Left kidney (tissue), 8 donors: Measurements from ENCODE around the gene LMOD2. TPM values are rescaled to one million over a fixed set of nuclear protein-coding genes. Genes with fewer than 3 reads are reported as not detected.
"Not testable (repeated sequence)": the region's sequence is repeated elsewhere in the genome, so short reads cannot be mapped to it uniquely, and the experiment has no call there.

Experiments used
- DNase-seq: peaks from one replicate; pipeline ENCODE4 v3.0.0-alpha.2; 2013
- long read RNA-seq, 8 donors: transcript quantifications; one replicate each; lab custom pipeline, GENCODE V29; 2026
- polyA plus RNA-seq: library from polyadenylated mRNA; unstranded; fragments of 120-200 nt; gene quantifications from one replicate; pipeline ENCODE4 v1.2.1, GENCODE V29; 2013; ENCODE audit not compliant: insufficient read length

LMOD2 gene, protein sequence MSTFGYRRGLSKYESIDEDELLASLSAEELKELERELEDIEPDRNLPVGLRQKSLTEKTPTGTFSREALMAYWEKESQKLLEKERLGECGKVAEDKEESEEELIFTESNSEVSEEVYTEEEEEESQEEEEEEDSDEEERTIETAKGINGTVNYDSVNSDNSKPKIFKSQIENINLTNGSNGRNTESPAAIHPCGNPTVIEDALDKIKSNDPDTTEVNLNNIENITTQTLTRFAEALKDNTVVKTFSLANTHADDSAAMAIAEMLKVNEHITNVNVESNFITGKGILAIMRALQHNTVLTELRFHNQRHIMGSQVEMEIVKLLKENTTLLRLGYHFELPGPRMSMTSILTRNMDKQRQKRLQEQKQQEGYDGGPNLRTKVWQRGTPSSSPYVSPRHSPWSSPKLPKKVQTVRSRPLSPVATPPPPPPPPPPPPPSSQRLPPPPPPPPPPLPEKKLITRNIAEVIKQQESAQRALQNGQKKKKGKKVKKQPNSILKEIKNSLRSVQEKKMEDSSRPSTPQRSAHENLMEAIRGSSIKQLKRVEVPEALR
- not detected for polyA plus RNA-seq
- long read RNA-seq, donor 1 = 0 reads
- long read RNA-seq, donor 2 = 0 reads
- long read RNA-seq, donor 3 = 0 reads
- long read RNA-seq, donor 4 = 0 reads
- long read RNA-seq, donor 5 = 0 reads
- long read RNA-seq, donor 6 = 0 reads
- long read RNA-seq, donor 7 = 0 reads
- long read RNA-seq, donor 8 = 0 reads

DNA sequence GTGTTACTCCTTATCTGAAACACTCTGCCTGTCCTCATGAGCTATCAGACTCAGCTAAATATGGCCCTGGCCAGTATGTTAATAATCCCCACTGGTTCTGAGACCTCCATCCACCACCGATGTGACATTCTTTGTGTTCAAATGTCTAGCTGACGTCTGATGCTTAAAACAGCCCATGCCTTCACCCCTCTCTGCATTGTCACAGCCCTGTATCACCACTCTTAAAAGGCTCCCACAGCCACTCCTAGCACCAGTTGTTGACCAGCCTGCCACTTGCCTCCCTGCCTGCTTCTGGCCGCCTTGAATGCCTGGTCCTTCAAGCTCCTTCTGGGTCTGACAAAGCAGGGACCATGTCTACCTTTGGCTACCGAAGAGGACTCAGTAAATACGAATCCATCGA, at the start of gene LMOD2:
LMOD2 (plus strand) TSS at position 253 of the 400 bp plus-strand sequence; CDS start at position 351, 98 bp downstream.
- DNase-seq = no peak

DNA sequence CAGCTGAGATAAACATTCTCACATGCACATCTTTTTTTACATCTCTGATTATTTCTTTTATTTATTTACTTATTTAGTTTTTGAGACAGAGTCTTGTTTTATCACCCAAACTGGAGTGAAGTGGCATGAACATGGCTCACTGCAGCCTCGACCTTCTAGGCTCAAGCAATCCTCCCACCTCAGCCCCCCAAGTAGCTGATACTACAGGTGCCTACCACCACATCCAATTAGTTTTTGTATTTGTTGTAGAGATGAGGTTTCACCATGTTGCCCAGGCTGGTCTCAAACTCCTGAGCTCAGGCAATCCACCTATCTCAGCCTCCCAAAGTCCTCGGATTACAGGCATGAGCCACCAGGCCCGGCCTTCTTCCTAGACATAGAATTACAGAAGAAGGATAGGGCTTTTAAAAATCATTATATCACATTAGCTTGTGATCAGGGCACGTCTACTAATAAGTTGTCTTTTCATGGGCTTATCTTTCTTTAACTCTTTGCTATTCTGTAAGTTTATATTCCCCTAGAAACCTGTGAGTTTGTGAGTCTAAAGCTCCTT, 48.2 kb upstream of the LMOD2 start:
- no peak for DNase-seq

DNA sequence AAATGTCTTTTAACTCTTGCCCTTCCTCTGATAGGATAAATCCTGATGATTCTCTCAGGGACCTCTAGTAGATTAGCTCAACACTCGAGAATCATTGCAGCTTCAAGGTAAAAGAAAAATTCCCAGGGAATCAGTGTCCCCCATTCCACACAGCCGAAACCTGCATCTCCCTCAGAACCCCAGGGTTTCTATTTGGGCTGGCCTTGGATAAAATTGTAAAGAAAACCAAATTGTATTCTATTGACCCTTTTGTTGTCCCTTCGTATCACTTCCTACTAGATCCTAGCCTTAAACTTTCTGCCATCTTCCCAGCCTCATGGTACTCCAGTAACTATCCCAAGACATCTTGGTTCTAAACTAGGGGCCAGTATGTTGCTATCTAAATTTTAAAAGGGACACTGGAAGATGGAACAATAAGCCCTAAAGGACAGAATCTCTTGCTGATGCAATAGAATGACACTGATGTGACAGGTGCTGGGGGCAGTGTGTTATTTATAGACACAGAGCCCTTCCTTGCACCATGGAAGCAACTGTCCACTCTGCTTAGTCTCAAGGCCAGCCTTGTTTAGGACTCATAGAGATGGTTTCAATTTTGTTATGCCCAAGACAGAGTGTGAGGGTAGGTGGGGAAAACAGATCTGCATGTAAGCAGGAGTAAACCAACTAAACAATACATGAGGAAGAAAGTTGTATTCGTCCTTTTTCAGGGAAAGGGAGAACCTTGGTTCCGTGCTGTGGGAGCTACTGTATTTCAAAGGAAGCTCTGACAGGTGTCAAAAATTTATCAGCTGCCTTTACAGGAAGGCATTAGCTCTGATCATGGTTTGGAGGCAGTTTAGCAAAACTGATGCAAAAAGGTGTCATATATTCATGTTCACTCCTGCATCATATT, 46.4 kb upstream of the LMOD2 start:
- DNase-seq = no peak

DNA sequence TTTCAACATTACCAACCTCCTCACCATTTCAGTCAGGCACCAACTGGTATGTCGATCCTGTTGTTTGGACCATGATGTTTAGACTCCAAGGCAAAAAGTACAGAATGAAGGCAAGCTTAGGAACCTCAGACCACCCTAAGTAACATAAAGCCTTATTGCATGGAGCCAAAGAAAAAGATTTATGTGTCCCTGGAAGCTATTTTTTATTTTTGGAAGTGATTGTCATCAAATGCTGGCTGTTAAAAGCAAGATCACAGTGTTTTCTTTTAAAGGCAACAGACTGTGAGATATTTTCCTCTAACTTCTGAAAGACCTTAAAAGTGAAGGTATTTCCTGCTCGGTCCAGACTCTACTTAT, 45.8 kb upstream of the LMOD2 start:
- DNase-seq = no peak

DNA sequence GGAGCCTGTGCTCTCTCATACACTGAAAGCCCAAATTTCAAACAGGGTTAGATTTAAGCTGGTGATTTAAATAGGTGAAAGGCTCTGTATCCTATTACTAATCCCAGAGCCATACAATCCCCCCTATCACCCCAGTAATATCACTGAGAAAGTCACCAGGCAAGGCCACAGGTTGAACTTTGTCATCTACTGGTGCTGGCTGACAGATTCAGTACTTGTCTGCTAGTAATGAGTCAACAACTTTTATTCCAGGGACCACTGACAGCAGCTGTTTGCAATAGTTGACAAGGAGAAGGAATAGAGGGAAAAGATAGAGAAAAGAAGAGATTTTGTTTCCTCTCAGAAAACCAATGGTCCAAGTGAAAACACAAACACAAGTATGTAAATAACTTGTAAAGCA, 43.6 kb upstream of the LMOD2 start:
- no peak for DNase-seq

DNA sequence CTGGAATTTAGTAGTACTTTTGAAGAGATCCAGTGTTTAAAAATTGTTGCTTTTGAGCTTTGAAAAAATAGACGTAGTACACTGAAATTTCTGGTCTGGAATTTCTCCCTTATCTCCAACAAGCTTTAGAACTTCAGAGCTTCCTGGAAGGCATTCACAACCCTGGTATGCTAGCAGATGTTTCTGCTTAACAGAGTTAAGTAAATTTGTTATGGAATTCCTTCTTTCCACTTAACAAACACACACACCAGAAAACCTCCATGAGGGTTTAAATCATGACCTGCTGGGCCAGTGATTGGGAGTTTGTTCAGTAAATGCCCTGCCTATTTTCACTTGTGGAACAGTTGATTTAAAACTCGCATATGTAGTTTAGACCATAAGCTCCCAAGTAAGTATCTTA, 40.3 kb upstream of the LMOD2 start:
- no peak for DNase-seq

DNA sequence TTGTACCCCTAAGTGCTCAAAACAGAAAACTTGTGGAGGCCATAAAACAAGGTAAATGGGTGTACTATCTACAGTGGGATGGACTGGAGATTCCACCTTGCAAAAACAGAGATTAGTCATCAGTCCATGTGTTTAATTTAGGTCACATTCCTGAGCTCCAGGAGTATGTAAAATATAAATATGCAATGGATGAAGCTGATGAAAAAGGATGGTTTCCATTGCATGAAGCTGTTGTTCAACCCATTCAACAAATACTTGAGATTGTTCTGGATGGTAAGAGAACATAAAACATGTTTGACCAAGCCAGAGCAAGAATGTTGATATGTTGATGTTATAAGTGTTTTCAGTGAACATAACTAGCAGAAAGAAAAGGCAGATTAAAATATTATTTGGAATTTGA, 39.4 kb upstream of the LMOD2 start:
- no peak for DNase-seq

DNA sequence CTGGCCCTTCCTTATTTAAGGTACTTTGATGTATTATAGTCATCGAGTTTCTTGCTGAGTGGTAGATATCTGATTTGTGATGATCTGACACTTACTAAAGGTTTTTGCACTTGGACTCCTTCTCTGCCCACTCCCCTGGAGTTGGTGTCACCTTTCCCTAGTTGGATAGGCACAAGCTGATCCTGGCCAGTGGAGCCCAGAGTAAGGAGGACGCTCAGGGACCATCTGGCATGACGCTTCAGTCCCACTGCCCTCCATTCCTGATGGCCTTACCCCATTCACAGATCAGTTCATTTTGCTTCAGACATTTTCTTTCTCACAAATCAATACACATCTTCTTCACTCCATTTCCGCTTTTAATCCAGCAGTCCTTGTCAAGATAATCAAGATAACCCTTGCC, 34.0 kb upstream of the LMOD2 start:
- DNase-seq = no peak

DNA sequence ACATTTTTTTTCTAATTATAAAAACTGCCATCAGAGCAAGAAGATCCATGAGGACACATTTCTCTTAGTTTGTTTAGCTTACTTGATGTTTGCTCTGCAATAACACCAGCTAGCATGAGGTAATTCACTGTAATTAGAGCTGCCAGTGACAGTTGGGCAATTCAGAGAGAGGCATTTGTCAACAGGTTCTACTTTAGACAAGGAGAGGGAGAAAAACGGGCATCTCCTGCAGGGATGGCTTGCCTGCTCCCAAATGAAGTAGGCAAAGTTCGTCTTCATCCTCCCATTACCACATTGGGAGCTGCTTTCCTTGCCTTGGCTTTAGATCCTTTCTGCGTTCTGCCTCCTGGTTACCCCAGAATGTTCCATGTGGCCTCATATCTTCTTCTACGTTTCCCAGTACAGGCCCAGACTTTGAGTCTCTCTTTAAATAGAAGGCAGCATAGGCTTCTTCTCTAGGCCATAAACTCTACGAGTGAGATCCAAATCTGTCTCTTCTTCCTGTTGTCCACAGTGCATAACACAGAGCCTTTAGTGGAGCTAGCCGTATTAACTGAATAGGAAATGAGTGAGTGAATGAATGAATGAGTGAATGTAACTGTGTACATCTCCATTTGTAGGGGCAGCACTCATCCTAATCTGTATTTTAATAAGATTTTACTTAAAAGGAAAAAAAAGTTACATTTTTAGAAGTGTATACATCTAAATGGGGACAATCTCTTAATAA, 32.8 kb upstream of the LMOD2 start:
- peak; percentile 26 for DNase-seq

DNA sequence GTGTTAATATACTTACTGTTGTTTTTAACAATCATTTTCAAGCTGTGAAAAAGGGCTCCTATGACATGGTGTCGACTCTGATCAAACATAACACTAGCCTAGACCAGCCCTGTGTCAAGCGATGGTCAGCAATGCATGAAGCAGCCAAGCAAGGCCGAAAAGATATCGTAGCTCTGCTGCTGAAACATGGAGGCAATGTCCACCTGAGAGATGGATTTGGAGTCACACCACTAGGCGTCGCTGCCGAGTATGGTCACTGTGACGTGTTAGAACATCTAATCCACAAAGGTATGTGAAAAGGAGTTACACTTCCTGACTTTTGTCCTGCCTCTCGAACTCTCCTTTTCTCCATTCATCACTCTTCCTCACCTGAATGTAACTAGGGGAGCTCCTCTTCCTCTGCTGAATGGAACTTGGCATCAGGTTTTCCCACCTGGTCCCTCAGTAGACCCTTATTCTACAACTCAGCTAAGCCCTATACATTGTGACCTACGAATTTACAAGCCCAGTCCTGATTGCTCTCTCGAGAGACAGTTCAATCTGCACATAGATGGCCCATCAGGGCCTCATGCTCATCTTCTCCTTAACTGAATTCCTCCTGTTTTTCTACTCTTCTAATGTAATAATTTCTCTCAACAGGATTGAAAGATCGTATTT, 31.0 kb upstream of the LMOD2 start:
- DNase-seq = no peak

DNA sequence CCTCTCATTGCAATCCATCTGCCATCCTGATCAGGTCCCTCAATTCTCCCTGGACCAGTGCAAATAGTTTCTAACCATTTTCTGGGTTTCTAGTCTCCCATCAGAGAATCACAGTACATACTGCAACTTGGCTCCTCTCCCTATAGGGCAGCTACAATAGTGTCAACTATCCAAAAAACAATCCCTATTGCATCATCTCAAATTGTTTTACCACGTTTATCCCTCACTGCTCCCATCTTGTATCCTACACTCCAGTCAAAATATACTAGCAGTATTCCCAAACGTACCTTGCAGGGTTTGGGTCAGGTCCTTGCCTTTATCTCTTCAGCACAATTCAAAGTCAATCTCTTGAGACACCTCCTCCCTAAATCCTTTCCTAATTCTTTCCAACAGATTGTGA, 30.4 kb upstream of the LMOD2 start:
- DNase-seq = no peak

DNA sequence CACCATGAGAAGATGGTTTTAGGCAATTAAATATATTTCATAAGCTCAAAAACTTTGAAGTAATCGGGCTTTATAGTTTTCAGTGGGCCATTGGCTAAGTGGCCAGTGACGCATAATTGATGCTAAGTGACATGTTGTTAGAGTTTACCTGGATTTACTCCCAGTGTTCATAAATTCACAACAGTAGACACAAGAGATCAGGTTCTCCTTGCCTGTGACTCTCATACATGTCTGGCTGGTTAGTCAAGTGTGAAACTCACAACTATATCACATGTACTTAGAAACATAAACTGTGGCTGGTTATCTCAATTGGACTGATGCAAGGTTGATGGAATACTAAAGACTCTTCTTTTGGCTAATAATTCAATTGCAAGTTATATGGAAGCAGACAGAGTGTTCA, 27.8 kb upstream of the LMOD2 start:
- DNase-seq = no peak

DNA sequence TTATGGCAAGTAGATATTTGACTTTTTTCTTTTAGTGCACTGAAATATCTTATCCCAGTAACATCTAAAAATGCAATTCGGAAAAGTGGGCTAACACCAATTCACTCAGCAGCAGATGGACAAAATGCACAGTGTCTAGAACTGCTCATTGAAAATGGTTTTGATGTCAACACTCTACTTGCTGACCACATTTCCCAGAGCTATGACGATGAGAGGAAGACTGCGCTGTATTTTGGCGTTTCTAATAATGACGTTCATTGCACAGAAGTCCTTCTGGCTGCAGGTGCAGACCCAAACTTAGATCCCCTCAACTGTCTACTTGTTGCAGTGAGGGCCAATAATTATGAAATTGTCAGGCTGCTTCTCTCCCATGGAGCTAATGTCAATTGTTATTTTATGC, 26.8 kb upstream of the LMOD2 start:
- no peak for DNase-seq

DNA sequence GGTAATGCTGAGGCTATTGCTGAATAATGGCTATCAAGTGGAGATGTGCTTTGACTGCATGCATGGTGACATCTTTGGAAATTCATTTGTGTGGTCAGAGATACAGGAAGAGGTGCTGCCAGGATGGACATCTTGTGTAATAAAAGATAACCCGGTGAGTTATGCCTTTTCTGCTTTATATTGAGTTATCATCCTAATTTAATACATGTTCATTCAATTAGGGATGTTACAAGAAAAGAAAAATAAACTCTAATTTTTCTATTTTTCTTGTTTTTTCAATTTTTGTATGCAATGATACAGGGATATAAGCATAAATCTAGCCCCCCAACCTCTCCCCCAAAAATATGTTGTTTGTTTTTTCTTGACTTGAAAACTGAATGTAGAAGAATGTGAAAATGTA, 26.4 kb upstream of the LMOD2 start:
- no peak for DNase-seq

DNA sequence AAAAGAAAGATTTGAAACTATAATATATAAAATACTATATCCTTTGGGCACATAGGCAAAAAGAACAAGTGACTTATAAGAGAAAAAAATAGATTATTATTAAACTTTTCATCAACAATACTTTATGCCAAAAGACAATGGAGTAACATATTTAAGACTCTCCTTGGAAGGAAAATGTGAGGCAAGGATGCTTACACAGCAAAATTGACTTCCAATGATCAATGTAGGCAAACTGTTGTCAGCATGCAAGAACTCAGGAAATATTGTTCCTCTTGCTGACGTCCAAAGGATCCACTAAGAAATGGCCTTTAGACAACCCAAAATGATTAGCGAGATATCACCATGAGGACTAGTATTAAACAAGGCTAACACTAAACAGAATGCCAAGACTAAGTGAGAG, 22.9 kb upstream of the LMOD2 start:
- no peak for DNase-seq

DNA sequence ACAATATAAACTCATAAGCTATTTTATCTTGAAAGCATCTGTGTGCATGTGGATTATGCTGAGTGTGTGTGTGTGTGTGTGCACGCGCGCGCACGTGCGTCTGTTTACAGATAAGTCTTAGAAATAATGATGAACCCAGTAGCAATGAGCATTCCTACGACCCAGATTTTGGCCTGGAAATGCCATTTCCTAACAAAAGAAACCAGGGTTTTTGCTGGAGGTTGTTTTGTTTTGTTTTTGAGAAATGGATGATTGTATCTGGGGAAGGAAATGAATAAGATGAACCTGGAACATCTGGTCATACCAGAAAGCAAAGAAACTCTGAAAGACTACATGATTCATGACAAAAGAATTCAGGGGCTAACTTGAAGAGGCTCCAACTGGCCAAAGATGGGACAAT, 22.1 kb upstream of the LMOD2 start:
- no peak for DNase-seq

DNA sequence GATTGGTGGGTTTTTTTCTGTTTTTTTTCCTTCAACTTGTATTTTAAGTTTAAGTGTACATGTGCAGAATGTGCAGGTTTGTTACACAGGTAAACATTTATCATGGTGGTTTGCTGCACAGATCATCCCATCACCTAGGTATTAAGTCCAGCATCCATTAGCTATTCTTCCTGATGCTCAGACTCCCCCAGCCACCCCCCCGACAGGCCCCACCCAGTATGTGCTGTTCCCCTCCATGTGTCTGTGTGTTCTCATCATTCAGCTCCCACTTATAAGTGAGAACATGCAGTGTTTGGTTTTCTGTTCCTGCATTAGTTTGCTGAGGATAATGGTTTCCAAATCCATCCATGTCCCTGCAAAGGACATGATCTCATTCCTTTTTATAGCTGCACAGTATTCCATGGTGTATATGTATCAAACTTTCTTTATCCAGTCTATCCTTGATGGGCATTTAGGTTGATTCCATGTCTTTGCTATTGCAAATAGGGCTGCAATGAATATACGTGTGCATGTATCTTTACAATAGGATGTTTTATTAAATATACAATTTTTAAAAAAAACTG, 21.6 kb upstream of the LMOD2 start:
- not testable (repeated sequence) for DNase-seq

DNA sequence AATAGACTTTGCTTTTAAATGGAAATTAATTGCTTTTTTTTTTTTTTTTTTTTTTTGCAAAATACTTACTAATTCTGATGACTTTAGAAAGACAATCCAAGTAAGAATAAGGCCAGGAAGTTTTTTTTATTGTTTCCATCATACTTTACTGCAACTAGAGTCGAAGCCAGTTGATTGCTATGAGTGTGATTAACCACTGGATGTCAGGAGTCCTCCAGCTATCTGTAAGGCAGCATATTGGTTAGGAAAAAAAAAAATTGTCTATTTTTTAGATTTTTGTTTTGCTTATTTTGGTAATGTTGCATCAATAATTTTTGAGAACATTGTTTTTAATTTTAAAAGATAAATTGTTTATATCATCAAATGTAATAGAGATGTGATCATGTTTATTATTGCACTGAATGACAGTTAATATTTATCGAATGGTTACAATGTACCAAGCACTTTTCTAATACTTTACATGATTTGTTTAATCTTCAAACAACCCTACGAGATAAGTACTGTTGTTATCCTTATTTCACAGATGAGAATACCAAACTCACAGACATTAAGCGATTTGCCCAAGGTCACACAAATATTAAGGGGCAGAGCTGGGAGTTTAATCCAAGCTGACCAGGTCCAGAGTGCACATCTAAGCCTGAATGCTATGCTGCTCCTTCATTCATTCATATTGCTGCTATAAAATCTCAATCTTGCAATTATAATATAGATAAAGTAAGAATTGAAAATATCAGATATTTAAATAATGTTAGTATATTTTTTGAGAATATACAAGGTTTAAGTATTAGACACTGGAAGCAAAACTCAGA, 19.9 kb upstream of the LMOD2 start:
- DNase-seq = no peak

DNA sequence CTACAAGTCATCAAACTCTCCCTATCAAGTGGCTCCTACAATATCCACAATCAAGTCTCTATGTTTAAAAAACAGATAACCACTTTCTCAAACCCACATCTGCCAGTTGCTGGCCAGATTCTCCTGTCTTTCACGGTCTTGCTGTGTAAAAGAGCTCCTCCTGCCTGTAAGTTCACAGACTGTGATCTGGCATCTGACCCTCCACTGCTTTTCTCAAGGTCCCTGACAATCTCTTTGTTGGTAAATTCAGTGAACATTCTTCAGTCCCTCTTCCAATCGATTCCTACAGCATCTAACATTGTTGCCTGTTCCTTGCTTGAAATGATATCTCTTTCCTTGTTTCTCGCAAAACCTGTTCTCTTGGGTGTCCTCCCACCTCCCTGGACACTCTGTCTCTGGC, 18.5 kb upstream of the LMOD2 start:
- no peak for DNase-seq

DNA sequence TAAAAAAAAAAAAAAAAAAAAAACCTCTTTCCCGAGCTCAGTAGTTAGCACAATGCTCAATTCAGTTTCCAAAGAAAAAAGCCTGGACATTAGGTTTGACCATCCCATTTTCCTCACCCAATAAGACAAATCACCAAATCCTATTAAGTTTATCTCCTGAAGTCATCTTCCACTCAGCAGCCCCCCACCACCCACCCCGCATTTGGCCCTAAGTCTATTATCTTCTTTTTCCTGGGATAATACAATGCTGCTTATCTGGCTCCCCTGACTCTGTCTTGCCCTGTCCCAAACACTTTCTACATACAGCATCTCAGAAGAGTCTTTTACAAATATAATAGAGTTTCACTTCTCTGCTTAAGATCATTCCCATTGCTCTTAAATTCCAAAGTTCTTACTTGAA, 17.8 kb upstream of the LMOD2 start:
- no peak for DNase-seq
